Ecto neural progenitor cell (in vitro differentiated cells): Measurements from ENCODE around the gene BNC2.

ENCODE experiments used
- DNase-seq: peaks from one replicate; pipeline ENCODE4 v3.0.0-alpha.2; 2018; ENCODE audit warnings: low spot score

BNC2 gene

GRCh38 chr9:16816011-16816410 lies 54.5 kb downstream of the BNC2 start:
- no peak for DNase-seq

DNA sequence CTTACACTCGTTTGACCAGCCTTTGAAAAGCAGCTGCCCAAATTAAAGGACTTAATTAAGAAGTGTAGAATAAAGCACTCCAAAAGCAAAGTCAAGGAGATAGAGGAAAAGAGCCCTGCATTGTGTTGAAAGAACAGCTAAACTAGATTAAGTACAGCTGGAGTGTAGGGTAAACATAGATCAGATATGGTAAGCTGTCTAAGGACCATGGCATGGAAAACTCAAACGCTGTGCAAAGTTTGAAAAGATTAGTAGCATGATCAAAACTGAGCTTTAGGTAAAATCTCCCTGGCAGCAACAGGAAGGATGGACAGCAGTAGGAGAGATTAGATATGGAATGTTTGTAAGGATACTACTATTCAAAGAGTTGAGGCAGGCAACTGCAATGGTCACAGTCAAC lies 55.4 kb downstream of the BNC2 start:
- no peak for DNase-seq

GRCh38 chr9:16813838-16814237 lies 56.6 kb downstream of the BNC2 start:
- DNase-seq, result no peak

DNA sequence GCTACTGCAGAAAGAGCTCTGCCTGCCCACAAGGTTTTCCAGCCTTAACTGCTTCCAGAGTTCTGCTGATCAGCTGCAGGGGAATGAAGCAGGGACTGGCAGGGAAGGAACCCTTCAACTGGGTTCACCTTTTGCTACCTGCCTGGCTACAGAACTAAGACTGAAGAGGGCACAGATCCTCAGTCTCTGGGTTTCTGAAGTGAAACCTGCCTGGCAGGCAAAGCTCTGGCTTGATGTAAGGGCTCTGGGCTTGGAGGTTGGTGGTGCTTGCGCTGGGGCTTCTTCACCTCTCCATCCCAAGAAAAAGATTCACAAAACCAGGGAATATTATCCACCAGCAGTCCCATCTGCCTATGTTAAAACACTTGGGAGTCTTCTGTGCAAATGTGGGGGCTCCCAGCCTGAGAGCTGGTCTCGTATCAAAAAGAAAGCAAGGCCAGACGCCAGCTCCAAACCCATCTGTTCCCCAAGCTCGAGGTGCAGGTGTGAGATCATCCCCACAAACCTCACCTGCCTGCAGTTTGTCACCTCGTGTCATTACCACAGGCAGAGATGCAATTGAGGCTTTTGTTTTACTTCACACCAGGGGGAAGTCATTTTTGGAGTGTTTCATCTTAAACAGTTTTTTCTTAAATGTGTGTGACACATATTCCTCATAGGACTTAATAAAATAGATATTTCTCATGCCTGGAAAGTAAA lies 58.3 kb downstream of the BNC2 start:
- no peak for DNase-seq

- DNase-seq, result no peak
Observed at GRCh38 chr9:16809912-16810610, 60.4 kb downstream of the BNC2 start.

- no peak for DNase-seq
Observed at GRCh38 chr9:16806674-16807073, 63.8 kb downstream of the BNC2 start.

DNA sequence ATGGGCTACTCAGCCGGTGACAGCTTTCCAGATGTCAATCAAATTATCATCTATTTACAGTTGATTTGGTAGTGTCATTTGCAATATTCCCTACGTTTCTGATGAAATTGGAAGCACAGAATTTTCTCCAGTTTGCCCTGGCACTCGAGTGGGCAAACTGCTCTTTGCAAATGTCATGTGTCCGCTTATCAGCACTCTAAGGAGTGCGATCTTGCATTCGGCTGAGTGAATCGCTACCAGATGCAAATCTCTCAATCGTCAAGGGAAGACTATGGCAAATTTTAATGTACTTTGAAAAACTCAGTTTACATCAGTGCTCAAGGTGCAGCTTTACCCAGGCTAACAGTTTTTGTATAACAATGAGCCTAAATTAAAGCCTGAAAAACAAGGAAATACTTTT lies 66.8 kb downstream of the BNC2 start:
- no peak for DNase-seq

- no peak for DNase-seq
Observed at GRCh38 chr9:16801871-16802466, 68.5 kb downstream of the BNC2 start.

DNA sequence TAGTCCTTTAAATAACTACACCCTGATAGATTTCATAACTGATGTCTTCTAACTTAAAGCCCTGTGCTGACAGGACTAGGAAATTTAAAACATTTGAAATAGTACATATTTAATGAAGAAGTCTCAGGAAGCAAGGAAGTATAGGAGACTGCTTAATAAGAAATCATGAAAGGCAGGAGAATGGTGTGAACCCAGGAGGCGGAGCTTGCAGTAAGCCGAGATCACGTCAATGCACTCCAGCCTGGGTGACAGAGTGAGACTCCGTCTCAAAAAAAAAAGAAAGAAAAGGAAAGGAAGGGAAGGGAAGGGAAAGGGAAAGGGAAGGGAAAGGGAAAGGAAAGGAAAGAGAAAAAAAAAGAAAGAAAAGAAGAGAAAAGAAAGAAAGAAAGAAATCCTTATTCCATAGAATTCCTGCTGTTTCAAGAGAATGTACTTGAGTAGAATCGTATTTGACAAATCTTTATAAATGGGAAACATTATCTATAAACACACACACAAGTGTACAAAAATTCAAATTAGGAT lies 74.1 kb downstream of the BNC2 start:
- DNase-seq, result no peak

GRCh38 chr9:16794871-16795639 lies 75.4 kb downstream of the BNC2 start:
- no peak for DNase-seq

DNA sequence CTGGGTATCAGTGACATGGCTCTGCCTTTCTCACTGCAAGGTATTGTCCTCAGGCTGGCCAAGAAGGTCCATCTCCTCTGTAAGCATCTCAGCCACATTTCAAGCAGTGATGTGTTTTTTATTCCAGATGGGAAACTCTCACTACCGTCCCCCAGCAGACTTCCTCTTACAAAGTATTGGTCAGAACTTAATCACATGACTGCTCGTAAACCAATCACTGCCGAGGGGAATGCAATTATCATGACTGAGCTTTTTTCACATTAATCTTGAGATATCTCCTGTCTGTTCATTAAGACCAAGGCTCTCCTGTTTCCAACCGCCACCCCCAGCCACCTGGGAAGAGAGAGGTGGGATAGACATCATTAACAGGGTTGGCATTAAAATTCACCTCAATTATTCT lies 76.4 kb downstream of the BNC2 start:
- no peak for DNase-seq

DNA sequence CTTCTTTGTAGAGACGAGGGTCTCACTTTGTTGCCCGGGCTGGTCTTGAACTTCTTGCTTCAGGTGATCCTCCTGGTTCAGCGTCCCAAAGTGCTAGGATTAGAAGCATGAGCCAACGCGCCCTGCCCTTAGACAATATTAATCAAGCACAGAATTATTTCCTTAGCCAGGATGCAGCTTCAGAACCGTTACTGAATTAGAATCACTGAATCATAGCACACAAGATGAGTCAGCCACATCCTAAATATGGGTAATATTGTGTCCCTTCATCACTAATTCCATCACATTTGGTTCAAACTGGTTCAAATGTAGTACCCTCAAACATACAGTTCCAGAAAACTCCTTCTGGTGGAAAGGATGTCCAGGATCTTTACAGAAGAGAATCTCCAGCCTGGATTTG lies 82.7 kb downstream of the BNC2 start:
- no peak for DNase-seq

GRCh38 chr9:16784002-16784401 lies 86.5 kb downstream of the BNC2 start:
- DNase-seq, result no peak

DNA sequence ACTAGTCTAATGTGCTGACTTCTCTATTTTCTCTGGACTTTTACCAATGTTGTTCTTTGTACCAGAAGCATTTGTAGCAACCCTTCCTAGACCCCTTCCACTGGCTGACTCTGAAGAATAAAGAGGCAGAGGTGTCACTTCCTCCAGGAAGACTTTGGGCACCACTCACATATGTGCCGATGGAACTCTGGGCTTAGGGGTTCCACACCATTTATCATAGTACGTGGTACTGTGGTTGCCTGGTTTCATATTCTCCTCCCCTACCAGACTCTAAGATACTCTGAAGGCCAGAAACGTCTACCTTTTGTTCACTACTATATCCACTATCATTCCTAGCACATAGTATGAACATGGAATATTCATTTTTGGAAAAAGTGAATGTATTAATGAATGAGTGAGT lies 88.0 kb downstream of the BNC2 start:
- DNase-seq, result no peak

DNA sequence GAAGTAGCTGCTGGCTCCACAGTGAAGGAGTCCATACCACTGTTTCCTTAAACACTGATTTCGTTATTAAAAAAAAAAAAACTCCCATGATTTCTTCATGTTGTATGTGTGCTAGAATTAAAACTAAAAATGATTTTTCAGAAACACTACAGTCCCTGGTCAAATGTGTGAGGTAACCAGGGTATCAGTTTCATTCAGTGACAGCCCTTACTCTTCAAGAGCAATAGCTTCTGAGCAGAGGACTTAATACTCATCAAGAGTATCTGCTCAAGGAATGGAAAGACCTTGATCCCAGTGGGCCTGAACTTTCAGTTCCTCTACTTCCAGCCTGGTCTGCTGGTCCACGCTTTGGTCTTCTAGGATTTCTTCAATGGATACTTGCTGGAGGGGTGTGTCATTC lies 95.1 kb downstream of the BNC2 start:
- no peak for DNase-seq

- no peak for DNase-seq
Observed at GRCh38 chr9:16773617-16774016, 96.9 kb downstream of the BNC2 start.

GRCh38 chr9:16773116-16773515 lies 97.4 kb downstream of the BNC2 start:
- DNase-seq, result no peak

- no peak for DNase-seq
Observed at GRCh38 chr9:16771356-16771755, 99.1 kb downstream of the BNC2 start.

GRCh38 chr9:16769291-16769690 lies 101.2 kb downstream of the BNC2 start:
- no peak for DNase-seq

DNA sequence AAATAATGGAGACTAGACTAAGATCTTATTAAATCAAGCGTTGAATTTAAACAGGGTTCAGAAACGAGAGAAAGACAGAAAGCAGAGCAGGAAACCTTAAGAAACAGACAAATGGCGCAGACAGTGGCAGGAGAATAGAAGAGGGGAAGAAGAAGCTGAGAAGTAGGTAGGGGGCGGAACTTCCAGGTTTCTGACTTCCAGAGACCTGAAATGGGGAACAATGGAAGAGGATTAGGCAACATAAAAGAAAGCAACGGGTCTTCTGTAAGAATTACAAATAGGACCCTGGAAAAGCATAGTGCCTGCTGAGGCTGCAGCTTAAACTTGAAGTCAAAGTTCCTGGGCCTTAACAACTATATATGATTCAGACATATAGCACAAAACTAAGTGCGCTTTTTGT lies 101.7 kb downstream of the BNC2 start:
- DNase-seq, result no peak

GRCh38 chr9:16767366-16767765 lies 103.1 kb downstream of the BNC2 start:
- no peak for DNase-seq

DNA sequence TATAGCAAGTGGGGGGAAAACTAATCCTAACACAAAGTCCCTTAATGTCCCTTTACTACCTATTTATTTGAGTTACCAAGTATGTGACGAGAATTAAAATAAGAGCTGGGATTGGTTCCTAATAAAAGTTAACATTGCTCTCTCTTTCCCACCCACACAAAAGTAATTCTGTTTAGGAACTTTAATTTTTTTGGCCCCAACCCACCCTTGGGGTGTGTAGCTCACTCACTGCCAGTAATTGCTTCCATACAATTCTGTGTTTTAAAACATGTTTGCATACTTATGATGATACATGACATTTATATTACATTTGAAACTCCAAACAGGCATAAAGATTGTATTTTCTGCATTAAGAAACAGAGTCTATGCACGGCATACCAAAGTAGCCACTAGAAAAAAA lies 106.5 kb downstream of the BNC2 start:
- no peak for DNase-seq
